ENCODE results near the gene PER3. TPM values are rescaled to one million over a fixed set of nuclear protein-coding genes. Genes with fewer than 3 reads are reported as not detected.
A peak's percentile ranks its signal among the peaks of the same experiment; 100 is the strongest.
"Not testable (repeated sequence)": the region's sequence is repeated elsewhere in the genome, so short reads cannot be mapped to it uniquely, and the experiment has no call there.

PER3 gene
- total RNA-seq, 2 donors from 2014 or later: 3.9 to 6.3 TPM

- Mint-ChIP-seq H3K27me3 (ENCODE audit: insufficient read depth) (peaks cover 11% of the 10 kb centered on the region), H3K36me3 (ENCODE audit: low read depth) (peaks cover 49% of the 10 kb centered on the region), H3K27ac (no peak overlapping the region), H3K9me3 (peaks cover 22% of the 10 kb centered on the region), H3K4me3 (no peak overlapping the region), H3K4me1 (no peaks in the 10 kb centered on the region)
- DNase-seq: no peak
- no peak overlapping the region for H3K4me3 ChIP-seq (ENCODE audit: low read length)
- H3K27me3 ChIP-seq (ENCODE audit: control insufficient read depth, insufficient read depth, low read length, poor library complexity, severe bottlenecking): no peaks in the 10 kb centered on the region
- WGBS, 2 experiments (ENCODE audit: insufficient coverage in 1 of 2, insufficient read length in 1 of 2): 89 to 91% methylated on average over 7 of the region's 7 CpGs
- H3K27ac ChIP-seq (ENCODE audit: low read depth, low read length): no peak overlapping the region
- peak; percentile 47 for TF ChIP-seq CTCF (conservative IDR thresholded peaks at IDR 0.05)
- H3K9ac ChIP-seq (ENCODE audit: extremely low read depth, low read length, poor library complexity, severe bottlenecking): no peak overlapping the region
- H3K9me3 ChIP-seq (ENCODE audit: control insufficient read depth, low read length): peaks cover 23% of the 10 kb centered on the region
- H3K36me3 ChIP-seq (ENCODE audit: control insufficient read depth, insufficient read depth, low read length): peaks cover 30% of the 10 kb centered on the region
- no peaks in the 10 kb centered on the region for H3K4me1 ChIP-seq (ENCODE audit: control insufficient read depth, insufficient read depth, low read length)
These were observed 1.0 kb downstream of the PER3 start for GRCh38 chr1:7785108-7785507.

- DNase-seq: no peak
- Mint-ChIP-seq H3K4me1 (no peaks in the 10 kb centered on the region), H3K36me3 (ENCODE audit: low read depth) (peaks cover 51% of the 10 kb centered on the region), H3K9me3 (peaks cover 39% of the 10 kb centered on the region), H3K27me3 (ENCODE audit: insufficient read depth) (peaks cover 11% of the 10 kb centered on the region), H3K27ac (no peak overlapping the region), H3K4me3 (no peak overlapping the region)
- TF ChIP-seq CTCF (conservative IDR thresholded peaks at IDR 0.05): no peak
- Histone ChIP-seq H3K4me1 (ENCODE audit: control insufficient read depth, insufficient read depth, low read length) (no peaks in the 10 kb centered on the region), H3K36me3 (ENCODE audit: control insufficient read depth, insufficient read depth, low read length) (peaks cover 20% of the 10 kb centered on the region), H3K27me3 (ENCODE audit: control insufficient read depth, insufficient read depth, low read length, poor library complexity, severe bottlenecking) (no peaks in the 10 kb centered on the region), H3K9ac (ENCODE audit: extremely low read depth, low read length, poor library complexity, severe bottlenecking) (no peak overlapping the region), H3K4me3 (ENCODE audit: low read length) (no peak overlapping the region), H3K27ac (ENCODE audit: low read depth, low read length) (no peak overlapping the region), H3K9me3 (ENCODE audit: control insufficient read depth, low read length) (peaks cover 40% of the 10 kb centered on the region)
- WGBS, 2 experiments (ENCODE audit: insufficient coverage in 1 of 2, insufficient read length in 1 of 2): 92 to 93% methylated on average over 4 to 5 of the region's 5 CpGs
These were observed 2.7 kb downstream of the PER3 start for GRCh38 chr1:7786795-7787194.

- H3K4me3 ChIP-seq (ENCODE audit: low read length): peak overlapping the region; percentile 41
- H3K4me1 ChIP-seq (ENCODE audit: control insufficient read depth, insufficient read depth, low read length): no peaks in the 10 kb centered on the region
- H3K36me3 Mint-ChIP-seq (ENCODE audit: low read depth): peaks cover 68% of the 10 kb centered on the region
- peaks cover 20% of the 10 kb centered on the region for H3K36me3 ChIP-seq (ENCODE audit: control insufficient read depth, insufficient read depth, low read length)
- no peak overlapping the region for H3K4me3 Mint-ChIP-seq
- no peaks in the 10 kb centered on the region for H3K27me3 ChIP-seq (ENCODE audit: control insufficient read depth, insufficient read depth, low read length, poor library complexity, severe bottlenecking)
- peaks cover 46% of the 10 kb centered on the region for H3K9me3 ChIP-seq (ENCODE audit: control insufficient read depth, low read length)
- no peak for DNase-seq
- peaks cover 8% of the 10 kb centered on the region for H3K27me3 Mint-ChIP-seq (ENCODE audit: insufficient read depth)
- TF ChIP-seq CTCF (conservative IDR thresholded peaks at IDR 0.05): no peak
- no peak overlapping the region for H3K27ac Mint-ChIP-seq
- no peaks in the 10 kb centered on the region for H3K4me1 Mint-ChIP-seq
- WGBS, 2 experiments (ENCODE audit: insufficient coverage in 1 of 2, insufficient read length in 1 of 2): 86 to 87% methylated on average over 4 to 5 of the region's 5 CpGs
- H3K9ac ChIP-seq (ENCODE audit: extremely low read depth, low read length, poor library complexity, severe bottlenecking): no peak overlapping the region
- no peak overlapping the region for H3K27ac ChIP-seq (ENCODE audit: low read depth, low read length)
- H3K9me3 Mint-ChIP-seq: peaks cover 51% of the 10 kb centered on the region
These were observed 5.7 kb downstream of the PER3 start for GRCh38 chr1:7789828-7790227.

- Histone ChIP-seq H3K9me3 (ENCODE audit: control insufficient read depth, low read length) (peaks cover 39% of the 10 kb centered on the region), H3K36me3 (ENCODE audit: control insufficient read depth, insufficient read depth, low read length) (peaks cover 14% of the 10 kb centered on the region)
- WGBS, 2 experiments (ENCODE audit: insufficient coverage in 1 of 2, insufficient read length in 1 of 2): 91 to 97% methylated on average over 3 of the region's 3 CpGs
- peaks cover 41% of the 10 kb centered on the region for H3K9me3 Mint-ChIP-seq
- H3K9ac ChIP-seq (ENCODE audit: extremely low read depth, low read length, poor library complexity, severe bottlenecking); H3K4me3 Mint-ChIP-seq; H3K4me1 ChIP-seq (ENCODE audit: control insufficient read depth, insufficient read depth, low read length); H3K4me1 Mint-ChIP-seq; H3K27me3 Mint-ChIP-seq (ENCODE audit: insufficient read depth); DNase-seq; H3K27me3 ChIP-seq (ENCODE audit: control insufficient read depth, insufficient read depth, low read length, poor library complexity, severe bottlenecking); H3K27ac Mint-ChIP-seq; H3K4me3 ChIP-seq (ENCODE audit: low read length); H3K27ac ChIP-seq (ENCODE audit: low read depth, low read length): not testable (repeated sequence)
- peaks cover 60% of the 10 kb centered on the region for H3K36me3 Mint-ChIP-seq (ENCODE audit: low read depth)
These were observed 6.9 kb downstream of the PER3 start for GRCh38 chr1:7791027-7791426.

Data from endodermal cell (in vitro differentiated cells).